Adipocyte (in vitro differentiated cells): ENCODE data around the gene DGKQ.
"Not testable (repeated sequence)": the region's sequence is repeated elsewhere in the genome, so short reads cannot be mapped to it uniquely, and the experiment has no call there.

Experiments used
- DNase-seq: peaks from one replicate; pipeline ENCODE4 v3.0.0-alpha.2; 2015; ENCODE audit warnings: low read depth
- H3K27me3 ChIP-seq: replicated peaks from 2 replicates; pipeline ENCODE4 v1.7.0; 2013; ENCODE audit warnings: mild to moderate bottlenecking, low read length, moderate library complexity; ENCODE audit not compliant: control insufficient read depth, insufficient read depth
- H3K36me3 ChIP-seq: 2 replicates; pipeline ENCODE4 v1.7.0; 2013; ENCODE audit warnings: low read length, mild to moderate bottlenecking, moderate library complexity; ENCODE audit not compliant: control insufficient read depth, insufficient read depth, severe bottlenecking
- H3K4me1 ChIP-seq: 2 replicates; pipeline ENCODE4 v1.7.0; 2013; ENCODE audit warnings: mild to moderate bottlenecking, low read length, moderate library complexity; ENCODE audit not compliant: control insufficient read depth, insufficient read depth
- H3K4me3 ChIP-seq: 2 replicates; pipeline ENCODE4 v1.7.0; 2013; ENCODE audit warnings: mild to moderate bottlenecking, low read length, moderate library complexity
- H3K9ac ChIP-seq: 2 replicates; pipeline ENCODE4 v1.7.0; 2013; ENCODE audit warnings: mild to moderate bottlenecking, low read length, moderate library complexity
- H3K9me3 ChIP-seq: 2 replicates; pipeline ENCODE4 v1.7.0; 2013; ENCODE audit warnings: mild to moderate bottlenecking, low read length, moderate library complexity; ENCODE audit not compliant: control insufficient read depth

Gene DGKQ

DNA sequence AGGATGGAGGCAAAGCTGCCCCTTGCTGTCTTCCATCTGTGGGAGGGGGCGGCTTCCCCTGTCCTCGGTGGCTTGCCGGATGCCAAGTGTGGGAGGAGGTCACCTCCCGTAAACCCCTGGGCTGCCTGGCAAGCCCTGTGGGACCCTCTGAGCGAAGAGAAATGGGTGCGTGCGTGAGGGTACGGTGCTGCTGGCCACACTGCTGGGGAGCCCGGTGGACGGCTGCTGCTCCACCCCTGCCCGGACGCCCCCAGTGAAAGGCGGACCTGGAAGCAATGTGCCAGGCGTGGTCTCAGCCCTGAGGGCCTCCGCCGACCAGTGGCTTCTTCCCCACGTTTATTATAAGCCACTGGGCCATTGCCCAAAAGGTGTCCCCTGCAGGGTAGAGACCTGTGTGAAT is 8.9 kb upstream of the DGKQ start:
- no peaks in the 10 kb centered on the region for H3K9me3 ChIP-seq
- H3K27me3 ChIP-seq, result no peaks in the 10 kb centered on the region
- H3K36me3 ChIP-seq, result no peaks in the 10 kb centered on the region
- no peak overlapping the region for H3K9ac ChIP-seq
- H3K4me1 ChIP-seq, result peaks cover 36% of the 10 kb centered on the region
- no peak for DNase-seq
- H3K4me3 ChIP-seq, result no peak overlapping the region

DNA sequence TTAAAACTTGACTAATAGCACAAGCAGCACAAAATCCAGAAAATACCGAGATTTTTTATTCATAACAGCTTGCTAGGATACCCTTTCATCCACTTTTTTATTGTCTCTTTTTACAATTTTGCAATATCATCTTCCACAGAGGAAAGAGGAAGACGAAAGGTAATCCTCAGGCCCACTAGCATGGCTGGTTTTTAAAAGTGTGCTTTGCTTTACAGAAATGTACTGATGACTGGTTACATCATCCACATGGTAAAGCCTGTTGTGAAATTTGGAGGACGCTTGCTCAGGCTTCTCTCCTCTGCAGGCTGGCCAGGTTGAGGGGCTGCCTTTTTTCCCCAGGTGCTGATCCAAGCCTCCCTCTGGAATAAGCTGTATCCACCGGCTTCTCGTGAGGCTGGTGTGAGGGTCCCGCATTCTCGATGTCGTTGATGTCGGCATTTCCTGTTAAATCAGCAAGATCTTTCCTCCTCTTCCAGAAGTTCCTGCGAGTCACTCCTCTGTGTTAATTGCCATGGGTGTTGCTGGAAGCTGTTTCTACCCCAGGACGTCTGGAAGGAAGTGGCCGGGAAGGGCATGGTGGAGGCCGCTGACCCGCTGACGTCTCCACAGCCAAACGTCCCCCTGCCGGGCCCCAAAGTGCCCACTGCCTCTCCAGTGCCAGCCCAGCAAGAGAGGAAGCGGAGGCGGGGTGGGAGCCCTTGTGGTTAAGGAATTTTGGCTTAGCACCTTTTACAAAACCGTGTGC is 5.8 kb upstream of the DGKQ start:
- Histone ChIP-seq H3K9ac (peak overlapping the region; percentile 54), H3K27me3 (no peaks in the 10 kb centered on the region), H3K36me3 (no peaks in the 10 kb centered on the region), H3K9me3 (no peaks in the 10 kb centered on the region), H3K4me1 (peaks cover 15% of the 10 kb centered on the region), H3K4me3 (no peak overlapping the region)
- DNase-seq, result peak; percentile 80

DNA sequence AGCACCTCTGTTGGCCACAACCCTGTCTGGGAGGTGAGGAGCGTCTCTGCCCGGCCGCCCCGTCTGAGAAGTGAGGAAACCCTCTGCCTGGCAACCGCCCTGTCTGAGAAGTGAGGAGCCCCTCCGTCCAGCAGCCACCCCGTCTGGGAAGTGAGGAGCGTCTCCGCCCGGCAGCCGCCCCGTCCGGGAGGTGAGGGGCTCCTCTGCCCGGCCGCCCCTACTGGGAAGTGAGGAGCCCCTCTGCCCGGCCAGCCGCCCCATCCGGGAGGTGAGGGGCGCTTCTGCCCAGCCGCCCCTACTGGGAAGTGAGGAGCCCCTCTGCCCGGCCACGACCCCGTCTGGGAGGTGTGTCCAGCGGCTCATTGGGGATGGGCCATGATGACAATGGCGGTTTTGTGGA is 2.6 kb upstream of the DGKQ start:
- DNase-seq, H3K9me3 ChIP-seq, H3K9ac ChIP-seq, H3K36me3 ChIP-seq, H3K27me3 ChIP-seq, H3K4me3 ChIP-seq: not testable (repeated sequence)
- H3K4me1 ChIP-seq, result peaks cover 28% of the 10 kb centered on the region

DNA sequence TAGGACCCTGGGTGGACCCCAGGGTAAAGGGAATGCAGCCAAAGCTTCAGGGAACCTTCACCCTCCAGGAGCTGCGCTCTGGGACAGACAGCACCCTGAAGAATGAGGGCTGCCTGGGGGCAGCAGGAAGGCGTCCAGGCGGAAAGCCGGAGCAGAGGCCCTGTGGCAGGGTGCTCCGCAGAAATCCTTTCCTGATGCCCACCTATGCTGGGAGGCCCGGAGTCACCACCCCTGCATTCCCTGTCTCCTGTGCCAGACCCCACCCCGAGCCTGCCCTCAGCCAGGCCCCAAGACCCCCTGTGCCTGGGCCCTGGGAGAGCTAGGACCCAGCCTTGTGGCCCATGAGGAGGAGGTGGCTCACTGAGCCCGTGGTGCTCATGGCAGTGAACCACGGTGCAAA is 1.3 kb upstream of the DGKQ start:
- Histone ChIP-seq H3K4me1 (peaks cover 29% of the 10 kb centered on the region), H3K27me3 (no peaks in the 10 kb centered on the region), H3K9ac (no peak overlapping the region), H3K36me3 (no peaks in the 10 kb centered on the region), H3K4me3 (no peak overlapping the region), H3K9me3 (no peaks in the 10 kb centered on the region)
- DNase-seq, result no peak

DNA sequence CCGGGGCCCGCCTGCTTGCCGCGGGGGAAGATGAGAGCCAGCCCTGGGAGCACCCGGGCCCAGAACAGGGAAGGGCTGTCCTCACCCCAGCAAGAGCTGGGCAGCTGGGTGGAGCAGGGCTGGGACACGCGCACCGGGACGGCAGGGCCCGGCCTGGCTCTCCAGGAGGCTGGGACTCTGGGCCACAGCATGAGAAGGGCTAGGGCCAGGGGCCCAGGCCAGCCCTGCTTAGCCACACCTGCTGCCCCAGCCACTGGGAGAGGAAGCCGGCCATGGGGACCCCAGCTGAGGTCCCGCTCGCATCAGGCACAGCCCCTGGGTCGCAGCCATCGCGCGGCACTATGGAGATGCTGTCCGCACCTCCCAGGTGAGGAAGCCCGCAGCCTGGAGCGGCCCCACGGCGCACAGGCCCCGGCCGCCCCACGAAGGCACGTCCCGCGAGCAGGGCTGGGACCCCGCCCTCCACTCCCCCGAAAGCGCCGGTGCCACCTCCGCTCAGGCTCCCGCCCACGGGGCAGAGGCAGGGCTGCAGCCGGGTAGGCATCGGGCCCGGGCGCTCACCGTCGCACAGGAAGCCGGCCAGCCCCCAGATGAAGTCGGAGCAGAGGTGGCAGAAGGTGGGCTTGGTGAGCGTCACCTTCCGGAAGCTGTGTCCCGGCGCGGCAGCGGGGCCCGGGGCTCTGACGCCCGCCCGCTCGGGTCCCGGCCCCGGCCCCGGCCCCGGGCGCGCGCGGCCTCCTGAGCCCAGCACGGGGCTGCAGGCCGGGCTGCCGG is 531 bp downstream of the DGKQ start:
- Histone ChIP-seq H3K9ac (peak overlapping the region; percentile 85), H3K36me3 (no peaks in the 10 kb centered on the region), H3K27me3 (no peaks in the 10 kb centered on the region), H3K9me3 (no peaks in the 10 kb centered on the region), H3K4me1 (peaks cover 15% of the 10 kb centered on the region), H3K4me3 (peak overlapping the region; percentile 87)
- peak; percentile 64 for DNase-seq

DNA sequence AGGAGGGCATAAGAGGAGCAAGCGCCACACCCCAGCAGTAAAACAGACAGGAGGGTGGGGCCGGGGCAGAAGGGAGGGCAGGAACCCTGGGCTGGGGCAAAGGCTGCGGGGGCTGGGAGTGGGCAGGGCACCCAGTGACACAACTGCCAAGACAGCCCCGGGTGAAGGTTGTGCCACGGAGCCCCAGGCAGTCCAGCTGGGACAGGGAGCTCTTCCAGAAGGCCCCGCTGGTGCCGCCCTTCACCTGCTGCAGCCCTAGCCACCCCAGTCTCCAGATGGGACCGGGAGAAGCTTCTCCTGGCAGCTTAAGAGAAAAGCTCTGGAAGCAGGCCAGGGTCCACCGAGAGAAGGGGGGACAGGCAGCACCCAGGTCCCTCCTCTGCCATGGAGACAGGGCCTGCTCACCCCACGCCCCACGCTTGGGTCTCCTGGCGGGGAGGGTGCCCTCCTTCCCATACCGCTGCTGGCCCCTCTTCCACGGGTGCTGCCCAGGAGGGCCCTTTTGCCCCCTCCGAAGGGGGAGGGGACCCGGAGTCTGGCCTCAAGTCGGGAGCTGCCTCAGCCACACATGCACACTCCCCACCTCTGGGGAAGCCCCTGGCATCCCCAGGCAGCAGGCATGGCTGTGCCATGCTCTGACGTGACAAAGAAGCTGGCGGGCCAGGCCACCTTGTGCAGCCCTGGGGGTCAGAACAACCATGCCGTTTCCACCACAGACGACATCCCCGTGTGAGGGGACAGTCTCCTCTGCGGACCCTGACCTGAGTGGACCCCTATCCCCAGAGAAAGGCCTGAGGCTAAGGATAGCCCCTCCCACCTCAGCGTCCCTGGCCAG is 1.5 kb downstream of the DGKQ start:
- Histone ChIP-seq H3K4me1 (peaks cover 15% of the 10 kb centered on the region), H3K9ac (peak overlapping the region; percentile 85), H3K36me3 (no peaks in the 10 kb centered on the region), H3K9me3 (no peaks in the 10 kb centered on the region), H3K27me3 (no peaks in the 10 kb centered on the region), H3K4me3 (peak overlapping the region; percentile 87)
- DNase-seq, result no peak

DNA sequence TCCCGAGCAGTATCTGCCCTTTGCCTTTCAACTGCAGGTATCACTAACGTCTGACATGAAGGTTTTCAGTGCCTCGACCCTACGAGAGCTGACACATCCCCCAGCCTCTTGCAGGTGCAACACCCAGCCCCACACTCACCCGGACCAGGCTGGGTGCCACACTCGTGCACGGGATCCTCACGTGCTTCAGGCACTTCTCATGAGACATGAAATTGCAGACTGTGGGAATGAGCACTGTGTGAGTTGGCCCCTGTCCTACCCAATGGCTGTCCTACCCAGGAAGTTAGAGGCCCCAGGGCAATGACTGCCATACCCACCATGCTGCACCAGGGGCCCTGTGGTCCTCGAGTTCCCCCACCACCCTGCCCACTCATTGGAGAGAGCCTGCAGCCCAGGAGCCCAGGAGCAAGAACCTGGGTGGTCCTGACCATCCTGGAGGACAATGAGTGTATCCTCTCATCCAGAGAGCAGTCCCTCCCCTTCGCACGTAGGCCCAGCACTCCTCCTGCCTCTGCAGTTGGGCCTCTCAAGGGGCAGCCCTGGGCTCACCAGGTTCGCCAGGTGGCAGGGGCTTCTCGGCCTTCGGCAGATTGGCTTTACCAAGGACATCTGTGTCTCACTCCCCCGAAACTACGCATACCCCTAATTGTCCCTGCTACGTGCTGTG is 2.4 kb downstream of the DGKQ start:
- DNase-seq, result no peak
- Histone ChIP-seq H3K4me1 (peaks cover 15% of the 10 kb centered on the region), H3K36me3 (peaks cover 9% of the 10 kb centered on the region), H3K9me3 (no peaks in the 10 kb centered on the region), H3K27me3 (no peaks in the 10 kb centered on the region), H3K9ac (no peak overlapping the region), H3K4me3 (no peak overlapping the region)

DNA sequence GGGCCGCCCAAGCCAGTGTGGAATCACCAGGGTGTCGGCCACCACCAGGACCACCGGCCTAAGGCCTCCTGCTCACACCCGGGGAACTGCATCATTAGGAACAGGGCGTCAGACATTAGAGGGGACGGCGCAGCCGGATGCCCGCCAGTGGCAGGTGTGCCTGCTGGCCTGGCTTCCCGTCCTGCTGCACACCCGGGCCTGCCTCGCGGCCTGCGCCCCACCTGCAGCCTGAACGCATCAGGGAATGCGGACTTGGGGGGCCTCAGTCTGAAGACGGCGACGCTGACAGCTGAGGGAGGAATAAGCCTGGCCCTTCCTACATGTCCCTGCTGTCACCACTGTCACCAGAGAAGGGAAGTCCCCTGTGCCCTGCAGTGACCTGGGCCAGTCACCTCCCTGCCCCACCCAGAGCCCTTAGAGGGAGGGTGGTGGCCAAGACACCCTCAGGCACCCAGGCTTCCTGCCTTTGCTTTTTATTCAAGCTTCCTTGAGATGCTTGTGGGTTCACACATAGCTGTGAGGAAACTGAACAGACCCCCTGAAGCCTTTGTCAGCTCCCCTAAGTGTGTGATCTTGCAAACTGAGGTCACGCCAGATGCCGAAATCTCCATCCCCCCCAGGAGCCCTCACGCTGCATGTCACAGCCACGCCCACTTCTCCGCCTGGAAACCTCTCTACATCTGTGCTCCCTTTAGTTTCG is 3.2 kb downstream of the DGKQ start:
- Histone ChIP-seq H3K4me3 (no peak overlapping the region), H3K36me3 (peaks cover 16% of the 10 kb centered on the region), H3K27me3 (no peaks in the 10 kb centered on the region), H3K9ac (no peak overlapping the region), H3K4me1 (peaks cover 15% of the 10 kb centered on the region), H3K9me3 (no peaks in the 10 kb centered on the region)
- no peak for DNase-seq

DNA sequence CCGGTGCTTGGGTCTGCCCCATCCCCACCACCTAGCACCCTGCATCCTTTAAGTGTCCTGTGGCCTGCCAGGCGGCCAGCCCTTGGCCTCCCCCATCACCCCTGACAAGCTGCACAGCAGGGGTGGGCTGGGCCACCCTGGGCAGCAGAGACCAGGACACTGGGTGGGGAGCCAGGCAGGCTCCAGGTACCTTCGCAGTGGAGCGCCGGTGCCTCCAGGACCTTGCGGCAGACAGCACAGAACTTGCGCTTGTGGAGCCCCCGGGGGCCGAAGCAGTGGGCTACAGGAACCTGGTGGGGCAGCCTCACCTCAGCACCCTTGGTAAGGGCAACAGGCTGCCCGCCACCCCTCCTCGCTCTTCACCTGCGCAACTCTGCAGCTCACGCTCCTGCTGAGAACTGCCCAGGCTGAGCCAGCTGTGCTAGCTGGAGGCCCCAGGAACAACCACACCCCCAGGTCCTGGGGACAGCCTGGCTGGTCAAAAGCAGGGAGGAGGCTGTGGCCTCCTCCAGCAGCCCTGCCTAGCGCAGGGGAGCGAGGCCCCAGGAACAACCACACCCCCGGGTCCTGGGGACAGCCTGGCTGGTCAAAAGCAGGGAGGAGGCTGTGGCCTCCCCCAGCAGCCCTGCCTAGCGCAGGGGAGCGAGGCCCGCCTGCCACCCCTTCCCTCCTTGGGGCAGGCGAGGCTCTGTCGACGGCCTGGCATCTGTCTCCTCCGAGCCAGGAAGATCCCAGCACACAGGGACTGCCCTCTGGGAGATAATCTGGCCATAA is 4.6 kb downstream of the DGKQ start:
- no peak overlapping the region for H3K9ac ChIP-seq
- no peak overlapping the region for H3K4me3 ChIP-seq
- peaks cover 24% of the 10 kb centered on the region for H3K36me3 ChIP-seq
- no peaks in the 10 kb centered on the region for H3K9me3 ChIP-seq
- H3K4me1 ChIP-seq, result peaks cover 15% of the 10 kb centered on the region
- no peak for DNase-seq
- no peaks in the 10 kb centered on the region for H3K27me3 ChIP-seq

DNA sequence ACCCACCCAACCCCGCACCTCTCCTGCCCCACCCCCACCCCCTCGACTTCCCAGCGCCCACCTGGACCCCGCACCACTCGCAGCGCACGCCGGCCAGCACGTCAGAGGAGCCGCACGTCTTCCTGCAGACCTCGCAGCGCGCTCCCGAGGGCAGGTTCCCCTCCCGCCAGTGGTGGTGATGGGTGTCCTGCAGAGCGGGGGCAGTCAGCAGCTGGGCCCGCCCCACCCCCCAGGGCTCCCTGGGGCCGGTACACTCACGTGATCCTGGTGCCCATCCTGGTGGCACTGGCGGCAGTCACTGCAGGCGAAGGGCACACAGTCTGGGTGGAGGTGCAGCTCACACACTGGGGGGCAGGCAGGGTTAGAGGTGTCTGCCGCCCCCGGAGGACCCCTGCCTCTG is 5.1 kb downstream of the DGKQ start:
- no peak overlapping the region for H3K4me3 ChIP-seq
- H3K36me3 ChIP-seq, result peaks cover 24% of the 10 kb centered on the region
- H3K9ac ChIP-seq, result no peak overlapping the region
- peaks cover 15% of the 10 kb centered on the region for H3K4me1 ChIP-seq
- H3K27me3 ChIP-seq, result no peaks in the 10 kb centered on the region
- no peak for DNase-seq
- H3K9me3 ChIP-seq, result no peaks in the 10 kb centered on the region
